ENCODE results near the gene LINC00237. TPM values are rescaled to one million over a fixed set of nuclear protein-coding genes. Genes with fewer than 3 reads are reported as not detected.

LINC00237 gene
- total RNA-seq, 2 donors from 2014 or later = not detected

- H3K9me3 Mint-ChIP-seq = no peaks in the 10 kb centered on the region
- ATAC-seq = peak; percentile 71 to 79
- no peaks in the 10 kb centered on the region for H3K36me3 Mint-ChIP-seq
- H3K4me1 Mint-ChIP-seq (ENCODE audit: low read depth in 2 of 2) = peaks cover 17 to 26% of the 10 kb centered on the region in 2 donors
- H3K27me3 Mint-ChIP-seq = peaks cover 39 to 41% of the 10 kb centered on the region in 2 donors
- peak overlapping the region; percentile 98 to 99 for H3K27ac Mint-ChIP-seq
- H3K4me3 Mint-ChIP-seq = peak overlapping the region; percentile 93
- DNase-seq (ENCODE audit: low spot score) = peak; percentile 71
Observed at GRCh38 chr20:21099751-21100577, 6.2 kb downstream of the LINC00237 start.

GRCh38 chr20:21096321-21097043 is 9.7 kb downstream of the LINC00237 start:
- no peak overlapping the region for H3K4me3 Mint-ChIP-seq
- no peaks in the 10 kb centered on the region for H3K36me3 Mint-ChIP-seq
- DNase-seq (ENCODE audit: low spot score) = no peak
- no peaks in the 10 kb centered on the region for H3K9me3 Mint-ChIP-seq
- peaks cover 48 to 51% of the 10 kb centered on the region in 2 donors for H3K27me3 Mint-ChIP-seq
- peaks cover 9 to 16% of the 10 kb centered on the region in 2 donors for H3K4me1 Mint-ChIP-seq (ENCODE audit: low read depth in 2 of 2)
- no peak overlapping the region for H3K27ac Mint-ChIP-seq
- ATAC-seq = no peak

GRCh38 chr20:21092806-21093205 is 13.4 kb downstream of the LINC00237 start:
- Mint-ChIP-seq H3K9me3 (no peaks in the 10 kb centered on the region), H3K4me3 (no peak overlapping the region), H3K27me3 (peaks cover 62 to 72% of the 10 kb centered on the region in 2 donors), H3K36me3 (no peaks in the 10 kb centered on the region), H3K27ac (no peak overlapping the region), H3K4me1 (ENCODE audit: low read depth in 2 of 2) (no peaks in the 10 kb centered on the region)
- DNase-seq (ENCODE audit: low spot score) (no peak), ATAC-seq (no peak)

- H3K4me3 Mint-ChIP-seq = no peak overlapping the region
- H3K27ac Mint-ChIP-seq = no peak overlapping the region
- ATAC-seq = no peak
- no peaks in the 10 kb centered on the region for H3K36me3 Mint-ChIP-seq
- H3K27me3 Mint-ChIP-seq = peaks cover 62 to 72% of the 10 kb centered on the region in 2 donors
- H3K9me3 Mint-ChIP-seq = no peaks in the 10 kb centered on the region
- no peaks in the 10 kb centered on the region for H3K4me1 Mint-ChIP-seq (ENCODE audit: low read depth in 2 of 2)
- no peak for DNase-seq (ENCODE audit: low spot score)
Observed at GRCh38 chr20:21090721-21091120, 15.4 kb downstream of the LINC00237 start.

- H3K27me3 Mint-ChIP-seq = peaks cover 59 to 72% of the 10 kb centered on the region in 2 donors
- no peaks in the 10 kb centered on the region for H3K36me3 Mint-ChIP-seq
- no peak overlapping the region for H3K27ac Mint-ChIP-seq
- H3K9me3 Mint-ChIP-seq = no peaks in the 10 kb centered on the region
- DNase-seq (ENCODE audit: low spot score) = no peak
- H3K4me3 Mint-ChIP-seq = no peak overlapping the region
- H3K4me1 Mint-ChIP-seq (ENCODE audit: low read depth in 2 of 2) = no peaks in the 10 kb centered on the region
- no peak for ATAC-seq
Observed at GRCh38 chr20:21090111-21090618, 16.0 kb downstream of the LINC00237 start.

GRCh38 chr20:21089391-21089790 is 16.8 kb downstream of the LINC00237 start:
- no peaks in the 10 kb centered on the region for H3K4me1 Mint-ChIP-seq (ENCODE audit: low read depth in 2 of 2)
- DNase-seq (ENCODE audit: low spot score) (no peak), ATAC-seq (no peak)
- peaks cover 61 to 78% of the 10 kb centered on the region in 2 donors for H3K27me3 Mint-ChIP-seq
- H3K9me3 Mint-ChIP-seq = no peaks in the 10 kb centered on the region
- no peaks in the 10 kb centered on the region for H3K36me3 Mint-ChIP-seq
- H3K4me3 Mint-ChIP-seq = no peak overlapping the region
- H3K27ac Mint-ChIP-seq = no peak overlapping the region

- DNase-seq (ENCODE audit: low spot score) (no peak), ATAC-seq (no peak)
- H3K27me3 Mint-ChIP-seq = peaks cover 56 to 75% of the 10 kb centered on the region in 2 donors
- H3K9me3 Mint-ChIP-seq = no peaks in the 10 kb centered on the region
- H3K36me3 Mint-ChIP-seq = no peaks in the 10 kb centered on the region
- H3K27ac Mint-ChIP-seq = no peak overlapping the region
- no peak overlapping the region for H3K4me3 Mint-ChIP-seq
- H3K4me1 Mint-ChIP-seq (ENCODE audit: low read depth in 2 of 2) = no peaks in the 10 kb centered on the region
Observed at GRCh38 chr20:21087862-21088540, 18.2 kb downstream of the LINC00237 start.

GRCh38 chr20:21083825-21084325 is 22.3 kb downstream of the LINC00237 start:
- ATAC-seq (no peak), DNase-seq (ENCODE audit: low spot score) (no peak)
- Mint-ChIP-seq H3K4me1 (ENCODE audit: low read depth in 2 of 2) (no peaks in the 10 kb centered on the region), H3K27ac (no peak overlapping the region), H3K9me3 (no peaks in the 10 kb centered on the region), H3K36me3 (no peaks in the 10 kb centered on the region), H3K27me3 (peaks cover 42 to 61% of the 10 kb centered on the region in 2 donors), H3K4me3 (no peak overlapping the region)

- Mint-ChIP-seq H3K27ac (no peak overlapping the region), H3K9me3 (no peaks in the 10 kb centered on the region), H3K36me3 (no peaks in the 10 kb centered on the region), H3K4me3 (no peak overlapping the region), H3K4me1 (ENCODE audit: low read depth in 2 of 2) (no peaks in the 10 kb centered on the region), H3K27me3 (peaks cover 38 to 64% of the 10 kb centered on the region in 2 donors)
- no peak for ATAC-seq
- no peak for DNase-seq (ENCODE audit: low spot score)
Observed at GRCh38 chr20:21082584-21082983, 23.6 kb downstream of the LINC00237 start.

- Mint-ChIP-seq H3K27me3 (peaks cover 25 to 42% of the 10 kb centered on the region in 2 donors), H3K9me3 (no peaks in the 10 kb centered on the region), H3K27ac (no peak overlapping the region), H3K4me3 (no peak overlapping the region), H3K36me3 (no peaks in the 10 kb centered on the region), H3K4me1 (ENCODE audit: low read depth in 2 of 2) (peaks cover 0 to 7% of the 10 kb centered on the region in 2 donors)
- DNase-seq (ENCODE audit: low spot score) = no peak
- no peak for ATAC-seq
Observed at GRCh38 chr20:21077809-21078345, 28.3 kb downstream of the LINC00237 start.

- no peak overlapping the region for H3K27ac Mint-ChIP-seq
Observed at GRCh38 chr20:21076073-21076472, 30.1 kb downstream of the LINC00237 start.

GRCh38 chr20:21075471-21075870 is 30.7 kb downstream of the LINC00237 start:
- H3K27me3 Mint-ChIP-seq = peaks cover 27 to 41% of the 10 kb centered on the region in 2 donors
- ATAC-seq (no peak), DNase-seq (ENCODE audit: low spot score) (no peak)
- no peaks in the 10 kb centered on the region for H3K9me3 Mint-ChIP-seq
- no peaks in the 10 kb centered on the region for H3K36me3 Mint-ChIP-seq
- H3K4me3 Mint-ChIP-seq = no peak overlapping the region
- H3K27ac Mint-ChIP-seq = no peak overlapping the region
- peaks cover 0 to 7% of the 10 kb centered on the region in 2 donors for H3K4me1 Mint-ChIP-seq (ENCODE audit: low read depth in 2 of 2)

More at GRCh38 chr20:21076073-21076472, 30.1 kb downstream of the LINC00237 start:
- ATAC-seq (no peak), DNase-seq (ENCODE audit: low spot score) (no peak)
- Mint-ChIP-seq H3K27me3 (peaks cover 25 to 37% of the 10 kb centered on the region in 2 donors), H3K4me3 (no peak overlapping the region), H3K9me3 (no peaks in the 10 kb centered on the region), H3K36me3 (no peaks in the 10 kb centered on the region), H3K4me1 (ENCODE audit: low read depth in 2 of 2) (peaks cover 0 to 7% of the 10 kb centered on the region in 2 donors)
